ENCODE measurements around the gene FLYWCH1.
A peak's percentile ranks its signal among the peaks of the same experiment; 100 is the strongest.
"Not testable (repeated sequence)": the region's sequence is repeated elsewhere in the genome, so short reads cannot be mapped to it uniquely, and the experiment has no call there.

FLYWCH1 gene

DNA sequence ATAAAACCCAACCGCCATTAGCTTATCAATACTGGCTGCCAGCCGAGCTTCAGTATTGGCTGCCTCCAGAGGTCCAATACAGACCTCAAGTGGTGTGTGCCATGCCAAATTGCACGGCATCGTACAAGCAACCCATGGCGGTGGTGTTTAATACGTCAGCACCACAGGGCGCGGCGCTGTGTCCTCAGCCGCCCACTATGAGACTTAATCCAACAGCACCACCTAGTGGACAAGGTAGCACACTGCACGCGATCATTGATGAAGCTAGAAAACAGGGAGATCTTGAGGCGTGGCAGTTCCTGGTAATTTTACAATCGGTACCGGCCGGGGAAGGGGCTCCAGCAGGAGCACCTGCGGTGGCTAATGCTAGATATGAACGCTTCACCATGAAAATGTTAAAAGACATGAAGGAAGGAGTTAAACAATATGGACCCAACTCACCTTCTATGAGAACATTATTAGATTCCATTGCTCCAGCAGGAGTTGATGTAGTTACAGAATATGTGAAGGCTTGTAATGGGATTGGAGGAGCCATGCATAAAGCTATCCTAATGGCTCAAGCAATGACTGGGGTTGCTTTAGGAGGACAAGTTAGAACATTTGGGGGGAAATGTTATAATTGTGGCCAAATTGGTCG lies 15.4 kb downstream of the FLYWCH1 start:
- peak; percentile 89 to 91 for DNase-seq

DNA sequence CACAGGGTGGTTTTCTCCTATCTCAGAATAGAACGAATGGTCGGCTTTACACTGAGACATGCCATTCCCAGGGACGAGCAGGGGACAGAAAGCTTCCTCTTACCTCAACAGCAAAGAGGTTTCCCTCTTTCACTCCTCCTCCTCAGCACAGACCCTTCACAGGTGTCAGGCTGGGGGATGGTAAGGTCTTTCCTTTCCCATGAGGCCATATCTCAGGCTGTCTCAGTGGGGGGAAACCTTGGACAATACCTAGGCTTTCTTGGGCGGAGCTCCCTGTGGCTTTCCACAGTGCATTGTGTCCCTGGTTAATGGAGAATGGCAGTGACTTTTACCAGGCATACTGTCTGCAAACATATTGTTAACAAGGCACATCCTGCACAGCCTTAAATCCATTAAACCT lies 16.4 kb downstream of the FLYWCH1 start:
- not testable (repeated sequence) for DNase-seq

DNA sequence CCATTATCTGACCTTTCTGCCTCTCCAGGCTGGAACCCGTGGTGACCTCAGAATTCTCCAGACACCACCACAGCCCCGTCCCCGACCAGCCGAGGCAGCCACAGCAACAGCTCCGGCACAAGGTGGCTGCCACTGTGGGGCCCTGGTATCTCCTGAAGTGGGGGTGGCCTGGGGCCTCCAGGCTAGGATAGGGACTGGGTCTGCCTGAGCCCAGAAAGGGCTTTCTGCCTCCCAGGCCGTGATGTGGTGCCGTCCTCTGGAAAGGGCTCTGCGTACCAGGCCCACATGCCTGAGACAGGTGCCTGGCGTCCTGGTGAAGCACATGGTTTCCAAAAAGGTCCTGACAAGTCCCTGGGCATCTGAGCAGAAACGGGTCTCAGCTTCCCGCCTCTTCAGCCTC lies 17.1 kb downstream of the FLYWCH1 start:
- DNase-seq = no peak

DNA sequence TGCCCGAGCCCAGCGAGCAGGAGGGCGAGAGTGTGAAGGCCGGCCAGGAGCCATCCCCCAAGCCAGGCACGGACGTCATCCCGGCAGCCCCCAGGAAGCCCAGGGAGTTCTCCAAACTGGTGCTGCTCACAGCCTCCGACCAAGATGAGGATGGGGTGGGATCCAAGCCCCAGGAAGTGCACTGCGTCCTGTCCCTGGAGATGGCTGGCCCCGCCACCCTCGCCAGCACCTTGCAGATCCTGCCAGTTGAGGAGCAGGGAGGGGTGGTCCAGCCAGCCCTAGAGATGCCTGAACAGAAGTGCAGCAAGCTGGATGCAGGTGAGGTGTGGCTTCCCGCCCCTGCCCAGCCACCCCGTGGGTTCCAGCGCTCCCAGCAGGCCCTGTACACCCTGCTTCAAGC lies 18.0 kb downstream of the FLYWCH1 start:
- DNase-seq = no peak

DNA sequence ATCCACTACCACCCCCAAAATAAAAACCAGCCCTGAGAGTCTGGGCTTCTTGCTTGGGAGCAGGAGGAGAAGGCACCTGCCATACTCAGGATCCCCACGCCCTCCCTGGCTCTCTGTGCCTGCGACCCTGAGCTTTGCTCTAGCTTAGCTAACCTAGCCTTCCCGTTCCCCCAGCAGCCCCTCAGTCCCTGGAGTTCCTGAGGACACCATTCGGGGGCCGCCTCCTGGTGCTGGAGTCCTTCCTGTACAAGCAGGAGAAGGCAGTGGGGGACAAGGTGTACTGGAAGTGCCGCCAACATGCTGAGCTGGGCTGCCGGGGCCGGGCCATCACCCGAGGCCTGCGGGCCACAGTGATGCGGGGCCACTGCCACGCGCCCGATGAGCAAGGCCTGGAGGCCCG lies 18.5 kb downstream of the FLYWCH1 start:
- DNase-seq = no peak

DNA sequence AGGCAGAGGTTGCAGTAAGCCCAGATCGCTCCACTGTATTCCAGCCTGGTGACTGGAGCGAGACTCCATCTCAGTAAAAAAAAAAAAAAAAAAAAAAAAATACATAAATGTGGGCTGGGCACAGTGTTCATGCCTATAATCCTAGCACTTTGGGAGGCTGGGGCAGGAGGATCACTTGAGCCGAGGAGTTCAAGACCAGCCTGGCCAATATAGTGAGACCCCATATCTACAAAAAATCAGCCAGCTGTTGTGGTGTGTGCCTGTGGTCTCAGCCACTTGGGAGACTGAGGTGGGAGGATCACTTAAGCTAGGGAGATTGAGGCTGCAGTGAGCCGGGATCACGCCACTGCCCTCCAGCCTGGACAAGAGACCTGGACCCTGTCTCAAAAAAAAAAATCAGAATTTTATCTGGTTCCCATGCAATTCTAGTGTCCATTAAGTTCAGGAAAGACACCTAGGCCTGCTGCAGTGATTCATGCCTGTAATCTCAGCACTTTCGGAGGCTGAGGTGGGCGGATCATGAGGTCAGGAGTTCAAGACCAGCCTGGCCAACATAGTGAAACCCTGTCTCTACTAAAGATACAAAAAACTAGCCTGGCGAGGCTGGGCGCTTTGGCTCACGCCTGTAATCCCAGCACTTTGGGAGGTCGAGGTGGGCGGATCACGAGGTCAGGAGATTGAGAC lies 19.6 kb downstream of the FLYWCH1 start:
- DNase-seq = not testable (repeated sequence)

DNA sequence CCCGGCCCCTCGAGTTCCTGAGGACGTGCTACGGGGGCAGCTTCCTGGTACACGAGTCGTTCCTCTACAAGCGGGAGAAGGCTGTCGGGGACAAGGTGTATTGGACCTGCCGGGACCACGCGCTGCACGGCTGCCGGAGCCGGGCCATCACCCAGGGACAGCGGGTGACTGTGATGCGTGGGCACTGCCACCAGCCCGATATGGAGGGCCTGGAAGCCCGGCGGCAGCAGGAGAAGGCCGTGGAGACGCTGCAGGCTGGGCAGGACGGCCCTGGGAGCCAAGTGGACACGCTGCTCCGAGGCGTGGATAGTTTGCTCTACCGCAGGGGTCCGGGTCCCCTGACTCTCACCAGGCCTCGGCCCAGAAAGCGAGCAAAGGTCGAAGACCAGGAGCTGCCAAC lies 21.4 kb downstream of the FLYWCH1 start:
- no peak for DNase-seq

DNA sequence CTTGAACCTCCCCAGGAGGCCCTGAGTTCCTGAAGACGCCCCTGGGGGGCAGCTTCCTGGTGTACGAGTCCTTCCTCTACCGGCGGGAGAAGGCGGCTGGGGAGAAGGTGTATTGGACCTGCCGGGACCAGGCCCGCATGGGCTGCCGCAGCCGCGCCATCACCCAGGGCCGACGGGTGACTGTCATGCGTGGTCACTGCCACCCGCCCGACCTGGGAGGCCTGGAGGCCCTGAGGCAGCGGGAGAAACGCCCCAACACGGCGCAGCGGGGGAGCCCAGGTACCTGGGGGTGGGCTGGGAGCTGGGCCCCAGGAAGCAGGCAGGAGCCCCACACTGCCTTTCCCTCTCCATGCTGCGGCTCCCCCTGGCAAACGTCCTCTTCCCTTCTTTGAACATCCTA lies 22.0 kb downstream of the FLYWCH1 start:
- DNase-seq = no peak

DNA sequence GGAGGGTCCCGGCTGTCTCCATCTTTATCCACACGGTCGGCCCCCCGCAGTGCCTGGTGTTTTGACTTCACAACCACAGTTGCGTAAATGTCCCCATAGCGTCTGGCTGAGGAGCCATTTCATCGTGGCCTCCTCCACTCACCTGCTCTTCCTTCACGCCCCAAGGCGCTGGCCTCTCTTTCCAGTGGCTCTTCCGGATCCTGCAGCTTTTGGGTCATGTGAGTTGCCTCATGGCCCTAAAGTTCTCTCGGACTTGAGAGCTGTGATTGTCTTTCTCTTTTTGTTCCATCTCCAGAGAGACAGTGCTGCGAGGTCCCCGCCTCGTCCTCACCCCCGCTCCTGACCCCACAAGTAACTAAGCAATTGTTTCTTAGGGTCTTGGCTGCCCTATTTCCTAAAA lies 22.7 kb downstream of the FLYWCH1 start:
- no peak for DNase-seq

DNA sequence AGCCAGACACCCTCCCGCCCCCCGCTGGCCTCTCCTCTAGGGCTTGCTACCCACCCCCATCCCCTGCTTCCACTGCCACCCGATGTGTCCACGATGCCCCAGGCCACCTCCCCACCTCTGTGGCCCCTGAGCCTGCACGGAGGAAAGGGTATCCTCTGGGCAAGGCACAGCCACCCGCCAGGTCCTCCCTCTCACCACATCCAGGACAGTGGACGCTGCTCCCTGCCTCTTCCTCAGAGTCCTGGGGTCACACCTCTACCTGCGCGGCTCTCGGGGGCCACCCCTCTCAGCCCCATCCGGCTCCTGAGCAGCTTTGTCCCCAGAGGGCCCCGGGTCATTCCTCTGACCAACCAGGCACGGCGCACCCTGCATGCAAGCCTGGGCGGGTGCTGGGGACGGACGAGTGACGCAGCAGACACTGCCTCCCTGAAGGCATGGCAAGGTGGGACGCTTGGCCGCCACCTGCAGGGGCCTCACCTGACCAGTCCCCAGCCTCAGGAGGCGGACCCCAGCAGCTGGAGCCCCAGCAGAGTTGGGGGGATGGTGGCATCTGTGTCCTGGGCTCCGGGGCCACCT lies 24.8 kb downstream of the FLYWCH1 start:
- DNase-seq = no peak

DNA sequence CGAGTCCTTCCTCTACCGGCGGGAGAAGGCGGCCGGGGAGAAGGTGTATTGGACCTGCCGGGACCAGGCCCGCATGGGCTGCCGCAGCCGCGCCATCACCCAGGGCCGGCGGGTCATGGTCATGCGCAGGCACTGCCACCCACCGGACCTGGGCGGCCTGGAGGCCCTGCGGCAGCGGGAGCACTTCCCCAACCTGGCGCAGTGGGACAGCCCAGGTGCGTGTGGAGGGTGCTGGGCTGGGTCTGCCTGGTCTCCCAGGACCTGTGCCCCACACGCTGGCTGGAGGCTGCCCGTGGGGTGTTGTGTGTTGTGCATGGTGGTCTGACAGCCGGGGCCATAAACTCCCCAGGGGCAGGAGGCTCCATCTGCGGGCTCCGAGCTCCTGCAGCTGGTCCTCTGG lies 25.4 kb downstream of the FLYWCH1 start:
- DNase-seq = no peak

DNA sequence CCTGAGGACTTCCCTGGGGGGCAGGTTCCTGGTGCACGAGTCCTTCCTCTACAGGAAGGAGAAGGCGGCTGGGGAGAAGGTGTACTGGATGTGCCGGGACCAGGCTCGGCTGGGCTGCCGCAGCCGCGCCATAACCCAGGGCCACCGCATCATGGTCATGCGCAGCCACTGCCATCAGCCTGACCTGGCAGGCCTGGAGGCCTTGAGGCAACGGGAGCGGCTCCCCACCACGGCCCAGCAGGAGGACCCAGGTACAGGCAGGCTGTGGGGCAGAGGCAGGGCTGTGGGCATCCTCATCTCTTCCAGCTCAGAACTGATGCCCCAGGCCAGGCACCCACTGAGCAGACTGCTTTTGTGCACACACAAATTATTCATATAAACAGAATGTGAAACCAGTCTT lies 26.5 kb downstream of the FLYWCH1 start:
- DNase-seq = no peak

DNA sequence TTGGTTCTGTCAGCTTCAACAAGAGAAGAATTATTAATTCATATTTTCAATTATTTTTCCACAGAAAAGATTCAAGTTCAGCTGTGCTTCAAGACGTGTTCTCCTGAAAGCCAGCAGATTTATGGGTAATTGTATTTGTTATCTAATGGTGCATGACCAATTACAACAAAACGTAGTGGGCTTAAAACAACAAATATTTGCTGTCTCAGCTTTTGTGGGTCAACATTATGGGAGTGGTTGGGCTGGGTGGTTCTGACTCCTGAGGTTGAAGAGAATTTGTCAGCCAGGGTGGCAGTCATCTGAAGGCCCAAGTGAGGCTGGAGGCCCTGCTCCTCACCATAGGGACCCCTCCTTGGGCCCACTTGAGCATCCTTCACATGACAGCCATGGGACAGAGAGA lies 28.2 kb downstream of the FLYWCH1 start:
- no peak for DNase-seq

DNA sequence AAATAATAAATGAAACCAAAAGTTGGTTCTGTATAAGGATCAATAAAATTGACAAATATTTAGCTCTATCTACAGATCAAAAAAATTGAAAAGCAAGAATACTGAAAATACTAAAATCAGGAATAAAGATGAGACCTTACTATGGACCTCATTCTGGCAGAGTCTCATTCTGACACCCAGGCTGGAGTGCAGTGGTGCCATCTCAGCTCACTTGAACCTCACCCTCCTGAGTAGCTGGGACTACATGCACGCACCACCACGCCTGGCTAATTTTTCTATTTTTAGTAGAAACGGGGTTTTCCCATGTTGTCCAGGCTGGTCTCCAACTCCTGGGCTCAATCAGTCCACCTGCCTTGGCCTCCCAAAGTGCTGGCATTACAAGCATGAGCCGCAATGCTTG lies 30.3 kb downstream of the FLYWCH1 start:
- no peak for DNase-seq

DNA sequence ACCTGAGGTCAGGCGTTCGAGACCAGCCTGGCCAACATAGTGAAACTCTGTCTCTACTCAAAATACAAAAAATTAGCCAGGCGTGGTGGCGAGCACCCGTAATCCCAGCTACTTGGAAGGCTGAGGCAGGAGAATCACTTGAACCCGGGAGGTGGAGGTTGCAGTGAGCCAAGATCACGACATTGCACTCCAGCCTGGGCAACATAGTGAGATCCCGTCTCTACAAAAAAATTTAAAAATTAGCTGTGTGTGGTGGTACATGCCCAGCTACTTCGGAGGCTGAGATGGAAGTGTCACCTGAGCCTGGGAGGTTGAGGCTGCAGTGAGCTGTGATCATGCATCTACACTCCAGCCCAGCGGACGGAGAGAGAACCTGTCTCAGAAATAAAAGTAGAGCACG lies 32.0 kb downstream of the FLYWCH1 start:
- DNase-seq = not testable (repeated sequence)

DNA sequence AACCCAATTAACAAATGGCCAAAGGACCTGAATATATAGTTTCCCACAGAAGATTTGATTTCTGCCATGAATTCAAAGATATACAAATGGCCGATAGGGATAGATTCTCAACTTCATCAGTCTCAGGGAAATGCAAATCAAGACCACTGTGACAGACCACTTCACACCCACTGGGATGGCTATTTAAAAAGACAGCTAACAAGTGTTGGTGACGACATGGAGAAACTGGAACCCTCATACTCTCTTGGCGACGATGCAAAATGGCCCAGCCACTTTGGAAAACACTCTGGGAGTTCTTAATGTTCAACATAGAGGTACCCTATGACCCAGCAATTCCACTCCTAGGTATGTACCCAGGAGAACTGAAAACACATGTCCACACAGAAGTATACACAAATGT lies 34.9 kb downstream of the FLYWCH1 start:
- DNase-seq = no peak

DNA sequence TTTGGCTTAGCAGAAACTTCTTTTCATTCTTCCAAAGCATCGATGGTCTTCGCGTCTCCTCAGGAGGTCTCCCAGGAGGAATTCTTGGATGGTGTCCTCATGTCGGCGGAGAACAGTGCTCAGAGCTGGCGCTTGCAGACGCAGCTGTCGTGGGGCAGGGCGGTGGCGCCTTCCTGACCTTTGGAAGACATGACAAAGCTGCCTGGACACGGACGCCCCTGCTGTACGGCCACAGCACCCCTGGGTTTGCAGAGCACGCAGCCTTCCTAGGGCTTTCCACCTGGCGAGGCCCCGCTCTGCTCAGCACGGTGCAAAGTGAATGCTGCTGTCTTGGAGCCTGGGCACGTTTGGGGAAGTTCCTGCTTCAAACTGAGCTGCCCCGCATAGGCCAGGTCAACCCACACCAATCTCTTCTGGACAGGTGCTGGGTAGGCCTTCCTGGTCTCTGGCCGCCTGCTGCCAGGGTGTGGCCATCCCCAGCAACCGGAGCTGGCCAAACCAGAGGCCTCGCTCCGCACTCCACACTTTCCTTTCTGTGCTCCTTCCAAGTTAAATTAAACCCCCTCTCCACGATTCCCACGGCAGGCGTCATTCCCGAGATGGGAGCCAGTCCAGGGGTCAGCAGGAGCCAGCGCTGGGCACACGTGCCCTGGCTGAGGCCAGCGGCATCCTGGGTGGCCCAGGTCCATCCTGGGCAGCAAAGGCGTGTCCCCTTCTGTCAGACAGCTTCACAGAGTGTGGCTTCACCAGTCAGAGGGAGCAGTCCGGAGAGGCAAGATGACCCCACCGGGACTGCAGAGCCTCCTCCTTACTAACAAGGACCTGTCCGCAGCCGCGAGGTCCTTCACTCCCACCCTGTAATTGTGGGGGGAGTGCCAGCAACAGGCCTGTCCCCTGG lies 37.3 kb downstream of the FLYWCH1 start:
- no peak for DNase-seq

DNA sequence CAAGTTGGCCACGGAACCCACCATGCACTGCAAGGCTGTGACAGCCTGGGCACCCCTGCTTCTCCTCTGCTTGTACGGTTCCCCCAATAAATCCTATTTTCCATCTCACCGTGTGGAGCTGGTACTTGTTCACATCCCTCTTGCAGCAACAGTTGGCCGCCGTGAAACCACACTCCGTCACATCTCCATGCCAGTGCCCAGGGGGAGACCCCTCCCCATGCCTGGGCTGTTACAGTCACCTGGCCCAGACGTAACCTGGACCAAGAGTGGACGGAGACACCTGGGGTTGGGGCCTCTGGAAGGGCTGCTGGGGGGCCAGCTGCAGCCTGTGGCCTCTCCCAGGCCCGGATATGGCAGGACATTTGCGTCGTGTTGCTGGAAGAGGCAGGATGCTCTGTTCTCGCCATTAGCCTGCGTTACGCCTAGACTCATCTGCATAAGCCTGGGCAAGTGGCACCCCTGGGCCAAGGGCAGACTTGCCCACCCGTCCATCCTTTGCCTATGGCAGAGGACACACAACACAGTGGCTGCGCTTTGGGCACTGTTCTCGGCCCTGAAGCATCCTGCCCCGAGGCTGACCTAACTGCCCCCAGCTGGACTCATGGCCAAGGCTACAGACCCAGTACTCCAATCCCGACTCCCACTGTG lies 38.1 kb downstream of the FLYWCH1 start:
- no peak for DNase-seq

DNA sequence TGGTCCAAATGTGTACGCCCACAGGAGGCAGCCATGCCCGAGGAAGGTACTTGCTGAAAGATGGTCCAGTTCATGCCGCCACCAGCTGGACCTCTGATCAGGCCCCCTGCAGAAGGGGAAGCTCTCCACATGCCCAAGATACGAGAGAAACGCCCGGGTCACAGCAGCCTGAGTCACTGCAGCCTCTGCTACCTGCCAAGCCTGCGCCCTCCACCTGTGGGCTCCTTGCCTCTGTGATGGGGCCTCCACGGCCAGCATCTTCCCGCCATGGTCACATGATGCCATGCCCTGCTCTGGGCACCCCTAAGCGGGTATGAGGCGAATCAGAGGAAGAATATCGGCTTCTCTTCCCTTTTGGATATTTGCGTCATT lies 38.6 kb downstream of the FLYWCH1 start:
- no peak for DNase-seq

DNA sequence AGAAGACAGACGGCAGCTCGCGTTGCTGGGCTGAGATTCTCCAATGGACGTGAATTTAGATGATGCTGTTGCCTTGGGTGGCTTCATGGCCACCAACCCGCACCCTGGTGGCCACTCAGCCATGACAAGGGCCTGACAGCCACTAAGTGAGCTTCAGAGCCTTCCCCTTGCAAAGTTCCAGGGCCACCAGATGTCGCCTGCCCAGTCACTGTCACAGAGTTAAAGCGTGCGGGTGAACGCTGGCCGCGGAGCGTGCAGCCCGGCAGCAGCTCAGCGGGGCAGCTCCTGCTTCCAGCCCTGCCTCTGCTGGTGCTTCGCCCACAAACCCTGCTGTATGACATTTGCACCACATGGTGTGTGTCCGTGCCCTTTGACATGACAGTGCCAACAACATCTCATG lies 39.0 kb downstream of the FLYWCH1 start:
- no peak for DNase-seq

DNA sequence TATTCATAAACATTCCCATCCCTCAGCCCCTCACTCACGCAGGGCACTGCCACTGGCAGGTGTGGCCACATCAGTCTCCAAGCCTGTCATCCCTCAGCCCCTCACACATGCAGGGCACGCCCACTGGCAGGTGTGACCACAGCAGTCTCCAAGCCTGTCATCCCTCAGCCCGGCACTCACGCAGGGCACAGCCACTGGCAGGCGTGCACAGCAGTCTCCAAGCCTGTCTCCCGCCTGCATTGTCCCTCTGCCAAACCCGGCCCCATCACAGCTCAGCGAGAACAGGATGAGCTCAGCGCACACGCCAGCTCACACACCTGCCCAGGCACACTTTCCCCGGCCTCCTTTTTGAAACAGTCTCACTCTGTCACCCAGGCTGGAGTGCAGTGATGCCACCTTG lies 40.9 kb downstream of the FLYWCH1 start:
- no peak for DNase-seq

DNA sequence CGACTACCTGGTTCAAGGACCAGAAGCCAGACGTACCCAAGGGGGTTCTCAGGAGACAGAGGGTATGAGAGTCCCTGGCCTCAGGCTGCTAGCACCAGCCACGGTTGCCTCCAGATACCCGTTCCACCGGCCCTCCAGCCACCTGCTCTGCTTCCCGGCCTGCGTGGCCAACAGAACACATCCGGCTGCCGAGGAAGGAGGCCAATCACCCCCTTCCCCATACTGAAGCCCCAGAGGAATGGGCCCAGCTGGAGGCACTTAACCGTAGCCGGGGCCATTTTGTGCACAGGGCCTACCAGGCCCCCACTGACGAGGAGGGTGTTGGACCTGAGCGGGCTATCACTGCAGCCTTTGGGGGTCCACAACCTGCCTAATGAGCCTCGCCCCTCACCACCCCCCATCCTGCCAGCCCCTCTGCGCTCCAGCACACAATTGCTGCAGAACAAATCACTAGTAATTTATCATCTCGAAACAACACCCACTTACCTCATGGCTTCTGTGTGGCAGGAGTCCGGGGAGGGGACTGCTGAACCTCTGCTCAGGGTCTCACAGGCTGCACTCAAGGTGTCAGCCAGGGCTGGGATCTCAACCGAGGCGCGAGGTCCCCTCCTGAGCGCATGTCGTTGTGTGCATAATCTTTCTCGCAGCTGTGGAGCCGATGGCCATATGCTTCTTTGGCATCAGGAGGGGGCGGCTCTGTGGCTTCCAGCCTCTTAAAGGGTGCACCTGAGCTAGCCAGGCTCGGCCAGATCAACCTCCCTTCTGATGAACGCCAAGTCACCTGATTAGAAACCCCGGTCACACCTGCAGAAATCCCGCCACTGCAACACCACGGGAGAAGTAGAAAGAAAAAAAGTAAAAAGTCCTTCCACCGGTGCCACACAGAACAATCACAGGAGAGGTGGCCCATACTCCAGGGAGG lies 42.2 kb downstream of the FLYWCH1 start:
- DNase-seq = no peak

Data from stimulated activated CD4-positive, alpha-beta T cell treated with anti-CD3 and anti-CD28 coated beads, Interleukin-2, amount 100 ng/mL, for 24 hours (primary cell).